Measurements from ENCODE around the gene NACC1. TPM values are rescaled to one million over a fixed set of nuclear protein-coding genes. Genes with fewer than 3 reads are reported as not detected.

The NACC1 gene
- total RNA-seq, 4 donors from 2014 or later: 23.8 to 55.2 (median 26.2) TPM

- Histone ChIP-seq H3K27me3 (no peaks in the 10 kb centered on the region), H3K27ac (no peak overlapping the region), H3K9me3 (no peaks in the 10 kb centered on the region), H3K4me3 (no peak overlapping the region), H3K4me1 (peaks cover 0 to 52% (median 42%) of the 10 kb centered on the region in 3 donors), H3K36me3 (no peaks in the 10 kb centered on the region)
- ATAC-seq: no peak
- 90 to 92% methylated on average over 2 to 3 of the region's 3 CpGs for WGBS, 2 donors (ENCODE audit: low coverage in 1 of 2)
- TF ChIP-seq POLR2A (IDR thresholded peaks at IDR 0.05) (no peak), EP300 (IDR thresholded peaks at IDR 0.05) (no peak), CTCF (IDR thresholded peaks at IDR 0.05) (no peak), POLR2AphosphoS5 (IDR thresholded peaks at IDR 0.05) (no peak)
Observed at GRCh38 chr19:13159713-13160112, 41.6 kb downstream of the NACC1 start.

- TF ChIP-seq EP300 (IDR thresholded peaks at IDR 0.05) (no peak), POLR2A (IDR thresholded peaks at IDR 0.05) (no peak), POLR2AphosphoS5 (IDR thresholded peaks at IDR 0.05) (no peak), CTCF (IDR thresholded peaks at IDR 0.05) (no peak)
- 86 to 100% methylated on average over 1 of the region's 1 CpG for WGBS, 2 donors (ENCODE audit: low coverage in 1 of 2)
- no peaks in the 10 kb centered on the region for H3K27me3 ChIP-seq
- H3K36me3 ChIP-seq: no peaks in the 10 kb centered on the region
- H3K27ac ChIP-seq: peak overlapping the region in 1 of 4 donors; percentile 14
- H3K9me3 ChIP-seq: no peaks in the 10 kb centered on the region
- peaks cover 0 to 52% (median 39%) of the 10 kb centered on the region in 3 donors for H3K4me1 ChIP-seq
- no peak overlapping the region for H3K4me3 ChIP-seq
- ATAC-seq: no peak
Observed at GRCh38 chr19:13160557-13160956, 42.5 kb downstream of the NACC1 start.

- Histone ChIP-seq H3K4me3 (peak overlapping the region; percentile 13 to 52), H3K4me1 (peaks cover 0 to 62% (median 32%) of the 10 kb centered on the region in 3 donors), H3K27me3 (no peaks in the 10 kb centered on the region), H3K36me3 (no peaks in the 10 kb centered on the region), H3K27ac (peak overlapping the region; percentile 74 to 94 (median 93)), H3K9me3 (no peaks in the 10 kb centered on the region)
- TF ChIP-seq POLR2A (IDR thresholded peaks at IDR 0.05) (peak; percentile 14 to 26), POLR2AphosphoS5 (IDR thresholded peaks at IDR 0.05) (peak; percentile 83), EP300 (IDR thresholded peaks at IDR 0.05) (no peak)
- peak; percentile 91 for ATAC-seq
- WGBS, 2 donors (ENCODE audit: low coverage in 1 of 2): 0% methylated on average over 1 of the region's 58 CpGs; no CpG with 5 or more reads in 1 of the 2 donors
Observed at GRCh38 chr19:13162724-13163608, 44.9 kb downstream of the NACC1 start.

GRCh38 chr19:13163609-13164342 is 45.7 kb downstream of the NACC1 start:
- H3K4me1 ChIP-seq: peaks cover 0 to 70% (median 38%) of the 10 kb centered on the region in 3 donors

More at GRCh38 chr19:13163609-13164342, 45.7 kb downstream of the NACC1 start:
- Histone ChIP-seq H3K27ac (peak overlapping the region; percentile 74 to 94 (median 93)), H3K9me3 (no peaks in the 10 kb centered on the region), H3K4me3 (peak overlapping the region in 1 of 2 donors; percentile 52), H3K27me3 (no peaks in the 10 kb centered on the region), H3K36me3 (no peaks in the 10 kb centered on the region)
- peak; percentile 56 for ATAC-seq
- TF ChIP-seq POLR2A (IDR thresholded peaks at IDR 0.05) (peak in 1 of 2 donors; percentile 30), CTCF (IDR thresholded peaks at IDR 0.05) (no peak), POLR2AphosphoS5 (IDR thresholded peaks at IDR 0.05) (peak; percentile 69)
- WGBS, 2 donors (ENCODE audit: low coverage in 1 of 2): 2% methylated on average over 9 of the region's 20 CpGs; no CpG with 5 or more reads in 1 of the 2 donors
